Neuronal stem cell (in vitro differentiated cells): ENCODE results near the gene KLHDC4.
A peak's percentile ranks its signal among the peaks of the same experiment; 100 is the strongest.

ENCODE experiments used
- DNase-seq: peaks from one replicate; pipeline ENCODE4 v3.0.0-alpha.2; 2013; ENCODE audit warnings: low spot score
- H2AFZ ChIP-seq: one replicate; pipeline ENCODE4 v1.6.1; 2013; ENCODE audit warnings: mild to moderate bottlenecking, low read length, inconsistent platforms
- H2AK5ac ChIP-seq: 2 replicates; pipeline ENCODE4 v1.6.1; 2013; ENCODE audit warnings: low read depth, mild to moderate bottlenecking, inconsistent platforms, low read length, moderate library complexity, mixed read lengths
- H2BK120ac ChIP-seq: 2 replicates; pipeline ENCODE4 v1.6.1; 2013; ENCODE audit warnings: low read depth, mild to moderate bottlenecking, inconsistent platforms, low read length, moderate library complexity, mixed read lengths
- H2BK12ac ChIP-seq: one replicate; pipeline ENCODE4 v1.6.1; 2013; ENCODE audit warnings: low read length, inconsistent platforms
- H2BK15ac ChIP-seq: 2 replicates; pipeline ENCODE4 v1.6.1; 2013; ENCODE audit warnings: mild to moderate bottlenecking, low read length, inconsistent platforms, mixed read lengths
- H2BK5ac ChIP-seq: one replicate; pipeline ENCODE4 v1.6.1; 2013; ENCODE audit warnings: inconsistent platforms, mild to moderate bottlenecking, low read length, moderate library complexity
- H3K14ac ChIP-seq: one replicate; pipeline ENCODE4 v1.6.1; 2013; ENCODE audit warnings: low read length, inconsistent platforms
- H3K18ac ChIP-seq: 2 replicates; pipeline ENCODE4 v1.6.1; 2013; ENCODE audit warnings: low read length, inconsistent platforms
- H3K23ac ChIP-seq: 2 replicates; pipeline ENCODE4 v1.6.1; 2013; ENCODE audit warnings: low read depth, mild to moderate bottlenecking, mixed read lengths, low read length, inconsistent platforms; ENCODE audit not compliant: poor library complexity
- H3K27ac ChIP-seq: replicated peaks from 3 replicates; pipeline ENCODE4 v1.5.1; 2013; ENCODE audit warnings: low read length, inconsistent platforms
- H3K27me3 ChIP-seq, 3 experiments: 2 replicates each; pipeline ENCODE4 v1.6.1; 2013; ENCODE audit warnings: low read length in 3 of 3, mild to moderate bottlenecking in 2 of 3, inconsistent platforms in 1 of 3, low read depth in 1 of 3, mixed read lengths in 1 of 3, moderate library complexity in 1 of 3; ENCODE audit not compliant: control insufficient read depth in 3 of 3, insufficient read depth in 3 of 3
- H3K36me3 ChIP-seq, 2 donors: replicated peaks in 1 of 2; 2 replicates each; pipeline ENCODE4 v1.6.1; 2013; ENCODE audit warnings: low read length in 2 of 2; ENCODE audit not compliant: control insufficient read depth in 2 of 2, insufficient read depth in 2 of 2
- H3K4ac ChIP-seq: 2 replicates; pipeline ENCODE4 v1.6.1; 2013; ENCODE audit warnings: inconsistent platforms, mild to moderate bottlenecking, low read length, moderate library complexity
- H3K4me1 ChIP-seq, 2 donors: 1 replicate in 1 of 2; 2 replicates in 1 of 2; pipeline ENCODE4 v1.6.1; 2013; ENCODE audit warnings: low read length in 2 of 2, low read depth in 1 of 2; ENCODE audit not compliant: control insufficient read depth in 2 of 2, insufficient read depth in 1 of 2
- H3K4me2 ChIP-seq: one replicate; pipeline ENCODE4 v1.6.1; 2013; ENCODE audit warnings: mild to moderate bottlenecking, low read length, inconsistent platforms; ENCODE audit not compliant: insufficient read depth, poor library complexity, severe bottlenecking
- H3K4me3 ChIP-seq, 2 donors: 2 replicates each; pipeline ENCODE4 v1.5.1; 2013; ENCODE audit warnings: low read length in 2 of 2, mild to moderate bottlenecking in 2 of 2, inconsistent platforms in 1 of 2, moderate library complexity in 1 of 2
- H3K79me1 ChIP-seq: one replicate; pipeline ENCODE4 v1.6.1; 2013; ENCODE audit warnings: low read depth, mild to moderate bottlenecking, inconsistent platforms, low read length, moderate library complexity
- H3K9ac ChIP-seq: one replicate; pipeline ENCODE4 v1.6.1; 2013; ENCODE audit warnings: mild to moderate bottlenecking, low read depth, low read length, inconsistent platforms; ENCODE audit not compliant: poor library complexity
- H3K9me3 ChIP-seq, 2 donors: replicated peaks in 1 of 2; 2 replicates each; pipeline versions ENCODE3 to v1.6.1; 2013; ENCODE audit warnings: low read length in 2 of 2, mild to moderate bottlenecking in 2 of 2, inconsistent platforms in 1 of 2, low read depth in 1 of 2, mixed read lengths in 1 of 2, moderate library complexity in 1 of 2; ENCODE audit not compliant: control insufficient read depth in 2 of 2, insufficient read depth in 1 of 2
- H4K8ac ChIP-seq: one replicate; pipeline ENCODE4 v1.6.1; 2013; ENCODE audit warnings: low read depth, mild to moderate bottlenecking, inconsistent platforms, low read length, moderate library complexity
- H4K91ac ChIP-seq: one replicate; pipeline ENCODE4 v1.6.1; 2013; ENCODE audit warnings: low read length, low read depth, mild to moderate bottlenecking, inconsistent platforms; ENCODE audit not compliant: poor library complexity
- WGBS, 2 donors: extraction: QIAGEN DNeasy Blood & Tissue Kit; methylation state at CpG; one replicate each; pipeline ENCODE4 v1.1.7; 2013; ENCODE audit warnings: missing lambda C conversion rate in 2 of 2, mixed read lengths in 1 of 2; ENCODE audit not compliant: insufficient read length in 2 of 2, insufficient replicate concordance in 1 of 2; ENCODE audit errors: extremely low coverage in 2 of 2; 5-methylcytosine and 5-hydroxymethylcytosine counted together

KLHDC4 gene

GRCh38 chr16:87712184-87712762 is 53.5 kb downstream of the KLHDC4 start:
- H2BK5ac ChIP-seq: no peak overlapping the region
- H2BK120ac ChIP-seq: no peak overlapping the region
- H3K79me1 ChIP-seq: peaks cover 3% of the 10 kb centered on the region
- H3K4me1 ChIP-seq: no peaks in the 10 kb centered on the region
- H3K23ac ChIP-seq: no peak overlapping the region
- H4K8ac ChIP-seq: no peak overlapping the region
- H3K27ac ChIP-seq: no peak overlapping the region
- no peak overlapping the region for H2BK12ac ChIP-seq
- no peak overlapping the region for H2BK15ac ChIP-seq
- no peak overlapping the region for H3K4ac ChIP-seq
- H4K91ac ChIP-seq: no peak overlapping the region
- H2AFZ ChIP-seq: no peak overlapping the region
- no peak overlapping the region for H3K4me3 ChIP-seq
- DNase-seq: no peak
- no peak overlapping the region for H2AK5ac ChIP-seq
- no CpG with 5 or more reads among the region's 14 CpGs for WGBS, 2 donors
- H3K9me3 ChIP-seq: no peaks in the 10 kb centered on the region
- no peak overlapping the region for H3K9ac ChIP-seq
- H3K36me3 ChIP-seq: peaks cover 14 to 80% of the 10 kb centered on the region in 2 donors
- no peaks in the 10 kb centered on the region for H3K27me3 ChIP-seq
- H3K4me2 ChIP-seq: no peak overlapping the region
- H3K18ac ChIP-seq: no peak overlapping the region
- H3K14ac ChIP-seq: no peak overlapping the region

GRCh38 chr16:87710887-87711286 is 54.9 kb downstream of the KLHDC4 start:
- H3K4me1 ChIP-seq: peaks cover 5 to 6% of the 10 kb centered on the region in 2 donors
- H3K14ac ChIP-seq: no peak overlapping the region
- no peak overlapping the region for H3K18ac ChIP-seq
- H3K9me3 ChIP-seq: no peaks in the 10 kb centered on the region
- no peak overlapping the region for H3K27ac ChIP-seq
- no peak overlapping the region for H2BK120ac ChIP-seq
- H3K79me1 ChIP-seq: peaks cover 6% of the 10 kb centered on the region
- peak overlapping the region; percentile 2 for H3K23ac ChIP-seq
- no peak overlapping the region for H3K4ac ChIP-seq
- no peaks in the 10 kb centered on the region for H3K27me3 ChIP-seq
- no peak overlapping the region for H2BK12ac ChIP-seq
- H3K4me2 ChIP-seq: no peak overlapping the region
- peak overlapping the region; percentile 63 for H3K9ac ChIP-seq
- H3K36me3 ChIP-seq: peaks cover 14 to 84% of the 10 kb centered on the region in 2 donors
- WGBS, 2 donors: no CpG with 5 or more reads among the region's 12 CpGs
- no peak overlapping the region for H2BK5ac ChIP-seq
- DNase-seq: no peak
- no peak overlapping the region for H2BK15ac ChIP-seq
- no peak overlapping the region for H4K8ac ChIP-seq
- no peak overlapping the region for H4K91ac ChIP-seq
- H2AK5ac ChIP-seq: no peak overlapping the region
- no peak overlapping the region for H3K4me3 ChIP-seq
- H2AFZ ChIP-seq: no peak overlapping the region

- peaks cover 14 to 79% of the 10 kb centered on the region in 2 donors for H3K36me3 ChIP-seq
- H2BK5ac ChIP-seq: no peak overlapping the region
- peak overlapping the region; percentile 43 for H3K23ac ChIP-seq
These were observed 56.1 kb downstream of the KLHDC4 start for GRCh38 chr16:87709677-87710076.

GRCh38 chr16:87708881-87709638 is 56.7 kb downstream of the KLHDC4 start:
- Histone ChIP-seq H3K14ac (no peak overlapping the region), H3K9me3 (no peaks in the 10 kb centered on the region), H2AFZ (no peak overlapping the region), H2BK12ac (no peak overlapping the region), H3K9ac (peak overlapping the region; percentile 70), H2BK5ac (no peak overlapping the region), H2BK15ac (no peak overlapping the region), H3K23ac (peak overlapping the region; percentile 65), H3K4me3 (no peak overlapping the region), H3K4me2 (no peak overlapping the region), H3K36me3 (peaks cover 14 to 77% of the 10 kb centered on the region in 2 donors), H4K8ac (no peak overlapping the region), H3K4me1 (peaks cover 6 to 14% of the 10 kb centered on the region in 2 donors), H3K27ac (no peak overlapping the region), H2BK120ac (no peak overlapping the region), H2AK5ac (no peak overlapping the region), H3K18ac (no peak overlapping the region), H3K4ac (no peak overlapping the region), H4K91ac (no peak overlapping the region), H3K79me1 (peaks cover 9% of the 10 kb centered on the region), H3K27me3 (no peaks in the 10 kb centered on the region)
- no CpG with 5 or more reads among the region's 49 CpGs for WGBS, 2 donors
- DNase-seq: no peak

More at GRCh38 chr16:87709677-87710076, 56.1 kb downstream of the KLHDC4 start:
- H3K4ac ChIP-seq: no peak overlapping the region
- no peak overlapping the region for H3K27ac ChIP-seq
- no peak overlapping the region for H2AFZ ChIP-seq
- no peaks in the 10 kb centered on the region for H3K9me3 ChIP-seq
- no peak overlapping the region for H3K9ac ChIP-seq
- no CpG with 5 or more reads among the region's 12 CpGs for WGBS, 2 donors
- H4K91ac ChIP-seq: no peak overlapping the region
- H2BK120ac ChIP-seq: no peak overlapping the region
- H4K8ac ChIP-seq: peak overlapping the region; percentile 23
- no peaks in the 10 kb centered on the region for H3K27me3 ChIP-seq
- H2BK12ac ChIP-seq: no peak overlapping the region
- no peak overlapping the region for H3K4me2 ChIP-seq
- peaks cover 6 to 14% of the 10 kb centered on the region in 2 donors for H3K4me1 ChIP-seq
- H3K18ac ChIP-seq: no peak overlapping the region
- H3K4me3 ChIP-seq: no peak overlapping the region
- no peak for DNase-seq
- no peak overlapping the region for H2BK15ac ChIP-seq
- H2AK5ac ChIP-seq: no peak overlapping the region
- peaks cover 9% of the 10 kb centered on the region for H3K79me1 ChIP-seq
- no peak overlapping the region for H3K14ac ChIP-seq
